Measurements from ENCODE around the gene LCP2.

DNA sequence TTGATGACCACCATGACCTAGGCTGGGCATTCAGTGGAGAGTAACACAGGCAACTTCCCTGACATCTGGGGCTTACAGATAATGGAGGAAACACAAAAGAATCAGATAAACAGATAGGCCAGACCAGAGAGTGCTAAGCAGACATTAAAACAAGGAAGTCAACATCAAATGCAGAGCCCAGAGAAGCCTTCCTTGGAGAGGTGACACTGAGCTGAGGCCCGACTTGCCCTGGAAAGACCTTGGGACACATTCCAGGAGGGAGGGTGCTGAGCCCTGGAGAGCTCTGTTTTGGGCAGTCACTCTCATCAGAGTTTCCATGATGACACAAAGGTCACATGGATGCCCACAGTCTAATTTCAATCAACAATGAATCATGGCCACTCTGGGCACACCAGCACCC is 96.7 kb downstream of the LCP2 start:
- TF ChIP-seq, protein P1, sequence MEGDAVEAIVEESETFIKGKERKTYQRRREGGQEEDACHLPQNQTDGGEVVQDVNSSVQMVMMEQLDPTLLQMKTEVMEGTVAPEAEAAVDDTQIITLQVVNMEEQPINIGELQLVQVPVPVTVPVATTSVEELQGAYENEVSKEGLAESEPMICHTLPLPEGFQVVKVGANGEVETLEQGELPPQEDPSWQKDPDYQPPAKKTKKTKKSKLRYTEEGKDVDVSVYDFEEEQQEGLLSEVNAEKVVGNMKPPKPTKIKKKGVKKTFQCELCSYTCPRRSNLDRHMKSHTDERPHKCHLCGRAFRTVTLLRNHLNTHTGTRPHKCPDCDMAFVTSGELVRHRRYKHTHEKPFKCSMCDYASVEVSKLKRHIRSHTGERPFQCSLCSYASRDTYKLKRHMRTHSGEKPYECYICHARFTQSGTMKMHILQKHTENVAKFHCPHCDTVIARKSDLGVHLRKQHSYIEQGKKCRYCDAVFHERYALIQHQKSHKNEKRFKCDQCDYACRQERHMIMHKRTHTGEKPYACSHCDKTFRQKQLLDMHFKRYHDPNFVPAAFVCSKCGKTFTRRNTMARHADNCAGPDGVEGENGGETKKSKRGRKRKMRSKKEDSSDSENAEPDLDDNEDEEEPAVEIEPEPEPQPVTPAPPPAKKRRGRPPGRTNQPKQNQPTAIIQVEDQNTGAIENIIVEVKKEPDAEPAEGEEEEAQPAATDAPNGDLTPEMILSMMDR (conservative IDR thresholded peaks at IDR 0.05 in 1 of 2, IDR thresholded peaks at IDR 0.05 in 1 of 2; ENCODE audit: extremely low read depth in 1 of 2, insufficient read depth in 1 of 2, low read depth in 1 of 2, low read length in 2 of 2): no peak
- no peak for TF ChIP-seq EZH2 (IDR thresholded peaks at IDR 0.05; ENCODE audit: borderline replicate concordance, low read length)
